Uterus (tissue), 4 donors: Measurements from ENCODE around the gene IRF9. TPM values are rescaled to one million over a fixed set of nuclear protein-coding genes. Genes with fewer than 3 reads are reported as not detected.

Source experiments
- DNase-seq, 2 donors: peaks; one replicate each; pipeline ENCODE4 v3.0.0-alpha.2; 2019 to 2020
- H3K27ac ChIP-seq, 2 donors: fragments of 200-600 bp; sonication (generic); 1 replicate in 1 of 2; 2 replicates in 1 of 2; pipeline ENCODE4 v1.5.1; 2016 to 2018
- H3K27me3 ChIP-seq, 2 donors: fragments of 200-600 bp; sonication (generic); one replicate each; pipeline ENCODE4 v1.5.1; 2018 to 2019; ENCODE audit warnings: control low read depth in 1 of 2
- H3K36me3 ChIP-seq, 2 donors: fragments of 200-600 bp; sonication (generic); one replicate each; pipeline ENCODE4 v1.5.1; 2019; ENCODE audit warnings: control low read depth in 1 of 2
- H3K4me1 ChIP-seq, 2 donors: fragments of 200-600 bp; sonication (generic); one replicate each; pipeline ENCODE4 v1.5.1; 2018 to 2019; ENCODE audit warnings: control low read depth in 1 of 2
- H3K4me3 ChIP-seq, 2 donors: fragments of 200-600 bp; sonication (generic); 1 replicate in 1 of 2; 2 replicates in 1 of 2; pipeline ENCODE4 v1.5.1; 2018 to 2019; ENCODE audit warnings: mild to moderate bottlenecking in 1 of 2
- H3K9me3 ChIP-seq, 2 donors: fragments of 200-600 bp; sonication (generic); one replicate each; pipeline ENCODE4 v1.5.1; 2019; ENCODE audit warnings: control low read depth in 1 of 2
- CTCF ChIP-seq, 4 experiments: fragments of 200-600 bp in 2 of 4; fragments of 450-650 bp in 2 of 4; sonication (generic) in 2 of 4; IDR thresholded peaks; one replicate each; pipeline ENCODE4 v1.5.1; 2016 to 2019; ENCODE audit warnings: antibody characterized with exemption in 4 of 4, mild to moderate bottlenecking in 2 of 4, moderate library complexity in 1 of 4
- POLR2A ChIP-seq, 2 donors: fragments of 450-650 bp; IDR thresholded peaks; one replicate each; pipeline ENCODE4 v1.6.1; 2016; ENCODE audit warnings: antibody characterized with exemption in 2 of 2, mild to moderate bottlenecking in 1 of 2, moderate library complexity in 1 of 2
- intact Hi-C: fragments of 100-400 bp; cut with DNase I; formaldehyde crosslinking; loops from one replicate; pipeline ENCODE4 v1.15.1; 2023; ENCODE audit warnings: low total_unique reads
- total RNA-seq, 4 donors: library from RNA; depleted of rRNA in 3 of 4; stranded (reverse); fragments of >200 nt in 3 of 4; gene quantifications; one replicate each; pipeline versions ENCODE4 v1.1.0 to v1.2.4, GENCODE V29; 2014 to 2023
- donor health status: DM: yes; HTN: yes; CAD: no.

The IRF9 gene
- total RNA-seq, 4 donors from 2014 or later = 33.2 to 205 (median 67.2) TPM

DNA sequence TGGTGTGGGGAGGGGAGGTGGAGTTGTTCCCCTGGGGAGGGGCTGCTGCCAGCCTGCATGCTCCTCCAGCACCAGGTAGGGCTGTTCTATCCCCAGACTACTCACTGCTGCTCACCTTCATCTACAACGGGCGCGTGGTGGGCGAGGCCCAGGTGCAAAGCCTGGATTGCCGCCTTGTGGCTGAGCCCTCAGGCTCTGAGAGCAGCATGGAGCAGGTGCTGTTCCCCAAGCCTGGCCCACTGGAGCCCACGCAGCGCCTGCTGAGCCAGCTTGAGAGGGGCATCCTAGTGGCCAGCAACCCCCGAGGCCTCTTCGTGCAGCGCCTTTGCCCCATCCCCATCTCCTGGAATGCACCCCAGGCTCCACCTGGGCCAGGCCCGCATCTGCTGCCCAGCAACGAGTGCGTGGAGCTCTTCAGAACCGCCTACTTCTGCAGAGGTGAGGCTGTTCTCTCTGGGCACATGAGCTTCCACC, 3.5 kb downstream of the IRF9 start:
- no peaks in the 10 kb centered on the region for H3K27me3 ChIP-seq
- H3K9me3 ChIP-seq = no peaks in the 10 kb centered on the region
- TF ChIP-seq POLR2A (IDR thresholded peaks at IDR 0.05) = no peak
- no peak for TF ChIP-seq CTCF (IDR thresholded peaks at IDR 0.05)
- no peaks in the 10 kb centered on the region for H3K36me3 ChIP-seq
- no peak overlapping the region for H3K4me3 ChIP-seq
- peaks cover 7% of the 10 kb centered on the region in 2 donors for H3K4me1 ChIP-seq
- no peak overlapping the region for H3K27ac ChIP-seq
- DNase-seq = no peak
- intact Hi-C loops = no loop called here

- no peaks in the 10 kb centered on the region for H3K36me3 ChIP-seq
- H3K4me3 ChIP-seq = no peak overlapping the region
- intact Hi-C loops = no loop called here
- TF ChIP-seq POLR2A (IDR thresholded peaks at IDR 0.05) = no peak
- no peak for TF ChIP-seq CTCF (IDR thresholded peaks at IDR 0.05)
- DNase-seq = no peak
- H3K4me1 ChIP-seq = peaks cover 7% of the 10 kb centered on the region in 2 donors
- no peaks in the 10 kb centered on the region for H3K9me3 ChIP-seq
- H3K27me3 ChIP-seq = no peaks in the 10 kb centered on the region
- no peak overlapping the region for H3K27ac ChIP-seq
Observed at GRCh38 chr14:24165785-24166184, 4.7 kb downstream of the IRF9 start.

- TF ChIP-seq POLR2A (IDR thresholded peaks at IDR 0.05) (no peak), CTCF (IDR thresholded peaks at IDR 0.05) (no peak)
- Histone ChIP-seq H3K27me3 (no peaks in the 10 kb centered on the region), H3K27ac (no peak overlapping the region), H3K9me3 (no peaks in the 10 kb centered on the region), H3K4me3 (no peak overlapping the region), H3K4me1 (peaks cover 0 to 7% of the 10 kb centered on the region in 2 donors), H3K36me3 (no peaks in the 10 kb centered on the region)
- intact Hi-C loops = no loop called here
- DNase-seq = no peak
Observed at GRCh38 chr14:24167469-24168114, 6.5 kb downstream of the IRF9 start.

GRCh38 chr14:24171422-24172260, 10.6 kb downstream of the IRF9 start, which contains the start of gene REC8:
Gene REC8 (plus strand): TSS chr14:24172080. CDS start chr14:24172553, 473 bp downstream.
- no peaks in the 10 kb centered on the region for H3K4me1 ChIP-seq
- no peaks in the 10 kb centered on the region for H3K36me3 ChIP-seq
- intact Hi-C loops = no loop called here
- no peaks in the 10 kb centered on the region for H3K9me3 ChIP-seq
- no peak for TF ChIP-seq CTCF (IDR thresholded peaks at IDR 0.05)
- no peak for TF ChIP-seq POLR2A (IDR thresholded peaks at IDR 0.05)
- peak within 1 kb of the TSS in 1 of 2 donors; percentile 26 for H3K27ac ChIP-seq
- peak within 1 kb of the TSS; percentile 25 to 27 for H3K4me3 ChIP-seq
- H3K27me3 ChIP-seq = no peaks in the 10 kb centered on the region
- DNase-seq = peak; percentile 50 to 81
